Amniotic epithelial cell (primary cell): ENCODE results near the gene LRMDA.
A peak's percentile ranks its signal among the peaks of the same experiment; 100 is the strongest.

Experiments used
- DNase-seq: peaks from one replicate; pipeline ENCODE4 v3.0.0-alpha.2; 2010; ENCODE audit warnings: low read depth

LRMDA gene

GRCh38 chr10:75476985-75477384, 45.6 kb downstream of the LRMDA start:
- DNase-seq, result no peak

GRCh38 chr10:75477680-75478079, 46.3 kb downstream of the LRMDA start:
- no peak for DNase-seq

GRCh38 chr10:75480374-75480773, 49.0 kb downstream of the LRMDA start:
- DNase-seq, result no peak

- no peak for DNase-seq
These were observed 51.8 kb downstream of the LRMDA start for GRCh38 chr10:75483188-75483587.

GRCh38 chr10:75484717-75485116, 53.3 kb downstream of the LRMDA start:
- no peak for DNase-seq

- no peak for DNase-seq
These were observed 55.2 kb downstream of the LRMDA start for GRCh38 chr10:75486591-75486990.

DNA sequence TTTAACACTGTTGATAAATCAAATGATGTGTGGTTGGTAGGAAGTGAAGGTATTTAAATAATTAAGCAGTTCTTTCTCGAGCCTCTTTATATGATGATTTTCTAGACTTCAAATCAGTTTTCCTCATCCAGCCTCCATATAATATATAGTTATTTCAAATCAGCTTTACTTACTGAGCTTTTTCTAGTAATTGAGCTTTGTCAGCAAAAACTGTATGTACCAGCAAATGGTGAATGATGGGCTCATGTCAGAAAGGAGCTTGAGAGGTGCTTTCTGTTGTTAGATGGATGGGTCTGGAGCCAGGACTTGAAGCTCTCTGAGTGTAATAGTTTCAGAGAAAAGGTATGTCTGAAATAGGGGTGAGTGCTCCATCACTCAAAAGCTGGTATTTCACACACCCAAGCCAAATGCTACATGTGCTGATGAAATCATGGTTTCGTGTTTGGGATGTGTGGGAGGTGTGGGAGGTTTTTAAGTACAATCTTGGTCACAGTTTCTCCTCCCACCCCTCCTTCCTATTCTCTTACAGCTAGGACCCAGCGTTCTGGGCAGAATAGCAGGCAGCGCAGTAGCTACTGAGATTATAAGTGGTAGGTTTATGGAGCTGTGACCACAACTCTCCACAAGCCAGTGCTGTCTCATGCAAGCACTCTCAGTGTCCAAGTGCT, 55.8 kb downstream of the LRMDA start:
- DNase-seq, result peak; percentile 89

- no peak for DNase-seq
These were observed 56.3 kb downstream of the LRMDA start for GRCh38 chr10:75487755-75488125.

DNA sequence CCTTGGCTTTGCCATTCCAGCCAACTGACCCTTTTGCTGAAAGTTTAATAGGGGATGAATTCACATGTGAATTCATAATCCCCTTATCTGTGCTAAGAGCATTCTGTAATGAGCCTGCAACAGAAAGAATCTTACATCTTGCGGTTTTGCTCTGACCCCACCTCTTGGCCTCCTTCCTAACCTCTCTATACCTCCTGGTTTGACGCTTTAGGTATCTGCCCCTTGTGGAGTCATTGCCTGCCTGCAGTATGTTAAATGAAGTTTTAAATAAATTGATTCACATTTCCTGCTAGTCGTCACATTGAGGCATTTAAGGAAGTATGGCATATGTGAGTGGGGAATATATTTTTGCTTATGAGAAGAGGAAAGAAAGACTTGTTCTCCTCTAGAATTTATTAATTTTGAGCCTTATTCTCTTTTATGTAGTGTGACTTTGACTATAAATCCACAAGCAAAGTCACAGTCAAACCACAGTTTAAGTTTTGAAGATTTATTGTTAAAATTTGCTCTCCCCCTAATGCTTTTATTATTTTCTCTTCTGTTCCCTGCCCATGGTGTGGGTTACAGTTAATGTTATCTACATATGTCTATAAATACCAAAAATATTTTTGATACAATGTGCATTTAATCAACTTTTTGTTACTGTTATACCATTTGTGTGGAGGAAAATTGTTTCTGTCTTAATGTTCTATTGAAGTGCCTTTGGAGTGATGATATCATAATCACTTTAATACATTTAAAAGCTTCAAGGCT, 60.9 kb downstream of the LRMDA start:
- DNase-seq, result peak; percentile 79

DNA sequence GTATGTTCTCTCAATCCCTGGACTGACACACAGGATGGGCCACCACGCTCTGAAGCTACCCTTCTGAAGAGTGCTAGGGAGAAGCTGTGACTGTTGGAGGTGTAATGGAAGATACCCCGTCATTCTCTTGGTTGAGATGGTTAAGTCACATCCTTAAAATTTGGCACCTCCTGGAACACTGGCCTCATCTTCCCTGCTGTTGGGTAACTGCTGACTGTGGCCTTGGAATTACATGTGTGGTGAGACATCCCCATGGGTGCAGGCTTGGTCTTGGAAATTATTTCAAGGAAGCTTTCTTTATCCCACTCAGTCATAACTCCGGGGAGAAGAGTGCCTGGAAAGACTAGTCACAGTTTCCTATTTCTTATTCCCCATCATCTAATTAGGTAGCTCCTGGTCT, 62.0 kb downstream of the LRMDA start:
- peak; percentile 11 for DNase-seq

- DNase-seq, result no peak
These were observed 64.2 kb downstream of the LRMDA start for GRCh38 chr10:75495434-75496190.

DNA sequence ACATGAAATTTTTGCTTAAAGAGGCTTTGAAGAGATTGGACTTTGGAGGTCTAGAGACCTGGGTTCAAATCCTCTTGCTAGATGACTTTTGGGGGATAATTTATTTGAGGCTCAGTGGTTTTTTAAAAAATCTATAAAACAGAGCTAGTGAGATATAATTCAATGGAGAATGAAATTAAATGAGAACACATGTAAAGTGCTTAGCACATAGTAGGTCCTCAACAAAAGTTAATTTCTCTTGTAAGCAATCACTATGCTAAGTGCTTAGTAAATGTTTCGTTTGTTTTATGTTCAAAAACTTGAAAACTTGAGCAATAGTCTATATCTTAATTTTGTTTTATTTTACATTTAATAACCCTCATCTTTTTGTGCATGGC, 64.8 kb downstream of the LRMDA start:
- no peak for DNase-seq

- peak; percentile 76 for DNase-seq
These were observed 66.8 kb downstream of the LRMDA start for GRCh38 chr10:75497997-75498883.

- DNase-seq, result peak; percentile 12
These were observed 67.5 kb downstream of the LRMDA start for GRCh38 chr10:75498884-75499350.

- DNase-seq, result no peak
These were observed 68.2 kb downstream of the LRMDA start for GRCh38 chr10:75499556-75500160.

DNA sequence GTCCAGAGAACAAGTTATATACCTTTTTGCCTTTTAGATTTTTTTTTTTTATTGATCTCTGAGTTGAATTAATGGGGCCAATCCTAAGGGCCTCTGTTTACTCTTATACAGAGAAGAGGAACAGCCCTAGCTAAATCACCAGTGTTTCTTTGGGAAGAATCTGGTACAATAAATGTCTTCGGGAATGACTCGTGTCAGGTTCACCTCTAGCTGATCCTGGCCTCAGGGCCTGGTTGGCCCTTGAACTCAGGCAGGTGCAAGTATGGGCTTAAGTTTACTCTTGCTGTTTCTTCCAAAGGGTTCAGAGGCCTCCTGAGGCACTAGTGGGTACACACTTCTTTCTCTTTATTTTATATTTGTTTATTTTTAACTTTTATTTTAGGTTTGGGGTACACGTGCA, 71.0 kb downstream of the LRMDA start:
- DNase-seq, result no peak

DNA sequence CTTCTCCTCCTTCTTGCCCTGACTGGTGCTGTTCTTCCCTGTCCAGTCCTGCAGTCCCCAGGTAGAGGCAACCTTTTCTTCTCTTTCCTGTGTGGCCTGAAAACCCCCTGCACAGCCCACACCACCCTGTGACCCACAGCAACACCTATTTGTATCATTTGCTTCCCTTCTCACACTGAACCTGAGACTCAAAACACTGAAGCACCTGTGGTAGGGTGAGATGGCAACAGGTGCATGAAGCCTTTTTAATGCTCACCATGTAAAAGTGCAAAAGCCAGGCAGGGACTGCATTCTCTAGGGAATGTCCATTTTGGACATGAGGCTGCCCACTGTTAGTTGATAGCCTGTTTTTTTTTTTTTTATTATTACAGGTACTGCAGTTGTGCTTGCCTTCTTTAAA, 71.4 kb downstream of the LRMDA start:
- no peak for DNase-seq

- no peak for DNase-seq
These were observed 73.9 kb downstream of the LRMDA start for GRCh38 chr10:75505293-75505692.

DNA sequence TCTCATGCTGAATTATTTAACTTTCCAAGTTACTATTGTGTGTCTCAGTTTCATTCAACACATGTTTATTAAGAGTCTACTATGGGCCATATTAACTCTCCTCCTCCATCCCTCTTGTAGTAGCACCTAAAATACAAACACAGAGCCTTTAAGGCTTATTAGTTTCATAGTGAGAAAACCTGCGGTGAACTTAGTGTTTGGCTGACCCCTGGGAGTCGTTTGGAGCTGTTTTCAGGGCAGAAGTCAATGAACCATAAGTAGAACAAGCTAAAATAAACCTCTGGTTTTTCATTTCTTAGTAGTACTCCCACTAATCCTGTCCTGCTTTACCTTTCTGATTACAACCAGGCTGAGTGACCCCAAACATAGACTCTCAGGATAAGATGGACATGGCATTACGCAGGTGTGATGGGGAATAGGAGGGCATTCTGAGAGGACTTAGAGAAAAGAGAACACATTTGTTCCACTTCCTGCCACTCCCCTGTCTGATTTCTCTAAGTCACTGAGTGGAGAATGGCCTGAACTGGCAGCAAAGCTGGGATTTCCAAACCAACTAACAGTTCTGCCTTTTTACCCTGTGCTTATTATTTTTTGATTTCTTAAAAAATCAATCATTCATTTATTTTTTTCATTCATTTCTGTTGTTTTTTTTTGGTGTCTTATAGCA, 74.5 kb downstream of the LRMDA start:
- DNase-seq, result no peak

DNA sequence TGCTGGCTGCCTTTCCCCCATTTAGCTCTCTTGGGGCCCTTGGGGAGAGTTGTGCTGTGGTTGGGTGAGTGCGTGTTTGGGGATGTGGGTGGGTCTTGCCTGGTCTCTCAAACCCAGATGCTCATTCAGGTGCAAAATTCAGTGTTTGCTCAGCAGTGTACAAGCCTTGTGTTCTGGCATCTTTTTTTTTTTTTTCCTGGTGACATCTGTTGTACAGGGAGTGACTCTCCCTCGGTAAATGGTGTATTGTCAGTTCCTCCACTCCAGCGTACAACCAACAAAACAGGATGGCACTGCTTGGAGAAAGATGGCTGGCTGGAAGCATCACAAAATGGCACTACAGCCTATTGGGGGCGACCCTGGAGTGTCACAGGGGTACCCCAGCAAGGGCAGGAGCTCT, 75.5 kb downstream of the LRMDA start:
- no peak for DNase-seq

DNA sequence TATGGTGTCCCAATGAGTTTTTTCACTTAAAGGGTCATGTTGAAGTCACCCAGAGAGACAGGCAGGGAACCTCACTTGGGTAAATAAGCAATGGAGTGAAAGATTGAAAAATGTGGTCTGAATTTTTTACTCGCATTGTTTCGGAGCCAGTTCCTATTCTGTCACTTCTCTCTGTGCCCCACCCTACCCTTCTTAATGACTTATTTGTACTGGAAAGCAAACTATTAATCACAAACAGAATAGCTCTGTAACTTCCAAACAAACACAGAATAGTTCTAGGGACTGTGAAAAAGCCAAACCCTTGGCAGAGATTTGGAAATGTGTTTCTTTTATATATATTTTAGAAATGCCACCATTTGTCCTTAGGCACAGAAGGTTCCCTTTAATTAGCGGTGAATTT, 76.0 kb downstream of the LRMDA start:
- DNase-seq, result no peak
